Stimulated activated CD4-positive, alpha-beta T cell treated with anti-CD3 and anti-CD28 coated beads, Interleukin-15, amount 100 ng/mL, for 1 hour (primary cell): ENCODE measurements around the gene AP1M1.
A peak's percentile ranks its signal among the peaks of the same experiment; 100 is the strongest.

Source experiments
- DNase-seq, 2 donors: peaks; one replicate each; pipeline ENCODE4 v3.0.0-alpha.2; 2020; ENCODE audit warnings: low read depth in 1 of 2, low spot score in 1 of 2

Gene AP1M1

GRCh38 chr19:16185123-16185767 lies 12.5 kb upstream of the AP1M1 start, which contains the start of gene FAM32A:
Gene FAM32A (plus strand): TSS chr19:16185410. CDS start chr19:16185443, 33 bp downstream.
- DNase-seq, result peak; percentile 94 to 98

GRCh38 chr19:16185768-16186123 lies 12.0 kb upstream of the AP1M1 start:
- DNase-seq, result peak in 1 of 2 donors; percentile 20

DNA sequence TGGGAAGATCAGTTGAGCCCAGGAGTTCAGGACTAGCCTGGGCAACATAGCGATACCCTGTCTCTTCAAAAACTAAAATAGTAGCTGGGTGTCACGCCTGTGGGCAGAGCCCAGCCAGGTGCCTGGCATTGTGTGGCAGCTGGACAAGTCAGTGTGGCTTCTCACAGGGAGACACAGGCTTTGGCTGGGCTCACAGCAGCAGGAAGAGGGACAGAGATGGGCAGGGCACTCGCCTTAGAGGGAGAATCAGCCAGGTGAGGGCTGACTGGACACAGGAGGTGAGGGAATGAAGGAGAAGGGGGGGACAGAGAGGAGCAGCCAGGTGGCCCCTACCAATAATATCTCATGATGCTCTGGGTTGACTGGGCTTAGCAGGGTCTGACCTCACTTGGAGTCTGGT lies 9.2 kb upstream of the AP1M1 start:
- no peak for DNase-seq

- no peak for DNase-seq
These were observed 7.5 kb upstream of the AP1M1 start for GRCh38 chr19:16190198-16190597.

DNA sequence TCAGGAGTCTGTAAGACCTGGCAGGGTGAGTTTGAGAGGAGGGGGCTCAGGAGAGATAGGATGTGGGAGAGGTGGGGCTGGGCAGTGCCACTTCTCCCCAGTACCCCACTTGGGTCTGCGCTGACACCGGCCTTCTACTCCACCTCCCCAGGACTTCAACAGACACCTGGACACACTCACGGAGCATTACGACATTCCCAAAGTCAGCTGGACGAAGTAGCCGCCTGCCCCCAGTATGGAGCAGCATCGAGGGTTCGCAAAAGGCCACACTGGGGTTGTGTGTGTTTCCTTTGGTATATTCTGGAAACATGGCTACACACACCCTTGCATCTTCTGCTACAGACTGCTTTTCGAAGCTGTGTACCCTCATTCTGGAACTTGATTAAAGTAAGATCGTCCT lies 7.0 kb upstream of the AP1M1 start:
- no peak for DNase-seq

- no peak for DNase-seq
These were observed 6.3 kb upstream of the AP1M1 start for GRCh38 chr19:16191216-16191908.

GRCh38 chr19:16193466-16193865 lies 4.2 kb upstream of the AP1M1 start:
- DNase-seq, result no peak

DNA sequence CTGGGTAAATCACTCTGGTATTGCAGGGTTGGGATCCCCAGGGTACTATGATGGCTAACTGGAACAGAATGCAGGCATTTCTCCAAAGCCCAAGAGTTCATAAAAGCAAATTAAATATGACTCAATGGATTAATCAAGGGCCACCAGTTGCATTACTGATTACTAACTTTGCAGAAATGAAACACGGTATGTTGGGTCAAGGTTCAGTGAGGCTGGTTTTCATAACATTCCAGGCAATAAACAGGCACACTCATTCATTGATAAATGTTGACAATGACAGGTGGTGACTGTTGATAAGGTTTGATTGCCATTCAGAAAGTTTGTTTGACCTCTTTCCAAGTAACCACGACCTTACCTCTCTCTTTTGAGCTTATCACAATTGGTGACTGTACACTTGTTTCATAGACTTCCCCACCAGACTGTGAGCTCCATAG lies 506 bp upstream of the AP1M1 start:
- no peak for DNase-seq

GRCh38 chr19:16198370-16198651 lies 600 bp downstream of the AP1M1 start:
- DNase-seq, result no peak

DNA sequence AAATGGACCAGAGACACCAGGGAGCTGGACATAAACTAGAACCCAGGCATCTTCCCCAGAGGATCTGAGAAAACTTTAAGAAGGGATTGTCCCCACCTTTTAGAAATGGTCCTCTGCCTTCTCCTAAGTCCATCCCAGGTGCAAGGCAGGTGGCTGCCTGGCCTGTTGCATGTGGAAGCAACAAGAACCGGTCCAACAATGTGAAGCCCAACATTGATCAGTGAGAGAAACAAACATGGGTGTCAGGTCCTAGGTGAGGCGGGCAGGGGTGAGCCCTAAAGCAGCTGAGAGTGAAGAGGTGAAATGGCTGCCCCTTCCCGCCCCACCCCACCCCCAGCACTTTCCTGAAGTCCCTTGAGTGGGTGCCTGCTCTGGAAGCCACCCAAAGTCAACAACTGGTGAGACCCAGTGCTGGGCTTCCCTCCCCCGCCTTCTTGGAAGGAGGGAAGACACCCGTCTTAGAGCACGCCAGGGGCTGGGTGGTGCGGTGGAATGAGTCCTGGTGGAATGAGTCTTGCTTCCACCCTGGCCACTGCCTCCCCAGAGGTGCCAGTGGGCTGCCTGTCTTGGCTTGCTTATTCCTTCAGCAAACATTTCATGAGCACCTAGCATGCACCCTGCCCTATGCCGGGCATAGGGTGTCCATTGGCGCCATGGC lies 1.7 kb downstream of the AP1M1 start:
- DNase-seq, result no peak

GRCh38 chr19:16200038-16201010 lies 2.6 kb downstream of the AP1M1 start:
- no peak for DNase-seq

GRCh38 chr19:16201011-16201391 lies 3.3 kb downstream of the AP1M1 start:
- no peak for DNase-seq

- no peak for DNase-seq
These were observed 4.9 kb downstream of the AP1M1 start for GRCh38 chr19:16202320-16203255.

- no peak for DNase-seq
These were observed 5.7 kb downstream of the AP1M1 start for GRCh38 chr19:16203256-16204004.

DNA sequence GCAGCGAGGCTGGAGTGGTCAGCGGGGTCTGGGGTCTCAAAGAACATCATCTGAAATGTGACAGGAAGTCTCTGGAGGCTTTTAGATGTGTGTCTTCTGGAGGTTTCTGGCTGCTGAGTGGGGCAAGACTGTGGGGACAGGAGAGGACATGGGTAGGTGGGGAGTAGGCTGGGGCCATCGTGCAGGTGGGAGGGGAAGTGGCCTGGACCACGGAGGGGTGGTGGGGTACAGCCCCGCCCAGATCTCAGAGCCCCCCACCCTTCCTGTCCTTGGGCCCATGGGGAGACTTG lies 6.2 kb downstream of the AP1M1 start:
- no peak for DNase-seq

DNA sequence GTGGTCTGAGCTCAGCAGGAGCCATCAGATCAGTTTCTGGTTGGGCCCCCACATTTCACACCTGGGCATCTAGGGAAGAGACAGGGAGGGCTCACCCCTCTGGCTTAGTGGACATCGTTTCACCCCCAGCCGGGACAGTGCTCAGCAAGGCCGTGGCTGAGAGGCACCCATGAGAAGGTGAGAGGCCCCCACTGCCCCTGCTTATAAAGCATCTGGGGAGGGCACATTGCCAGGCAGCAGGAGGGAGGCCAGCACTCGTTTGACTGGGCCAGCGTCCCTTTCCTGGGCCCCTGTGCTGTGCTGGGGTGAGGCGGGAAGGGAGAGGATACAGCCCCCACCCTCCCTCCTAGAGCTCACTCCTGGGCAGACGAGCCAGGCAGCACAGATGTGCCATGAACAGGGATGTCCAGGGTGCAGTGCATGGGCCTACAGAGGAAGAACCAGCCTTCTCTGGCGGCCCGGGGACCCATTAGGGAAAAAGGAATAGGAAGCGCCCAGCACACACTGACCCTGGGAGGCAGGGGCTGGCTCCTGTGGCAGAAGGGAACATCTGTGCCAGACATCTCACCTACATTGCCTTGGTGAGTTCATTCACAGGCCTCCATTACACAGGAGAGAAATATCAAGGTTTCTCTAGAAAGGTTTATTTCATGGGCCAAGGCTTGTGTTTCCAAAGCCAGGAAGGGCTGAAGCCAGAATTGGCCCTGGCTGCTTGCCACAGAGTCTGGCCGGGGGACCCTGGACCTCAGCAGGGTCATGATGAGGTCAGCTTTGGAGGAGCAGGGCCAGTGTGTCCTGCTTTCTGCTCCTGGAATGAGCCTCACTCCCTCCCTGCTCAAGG lies 7.7 kb downstream of the AP1M1 start:
- no peak for DNase-seq

GRCh38 chr19:16206046-16206605 lies 8.4 kb downstream of the AP1M1 start:
- DNase-seq, result no peak

- DNase-seq, result no peak
These were observed 8.9 kb downstream of the AP1M1 start for GRCh38 chr19:16206637-16207036.

- no peak for DNase-seq
These were observed 9.4 kb downstream of the AP1M1 start for GRCh38 chr19:16207063-16207462.
